GM19025 (cell line): Measurements from ENCODE around the gene CXCL3.

Source experiments
- ATAC-seq: cut with Tn5 transposase; IDR thresholded peaks from one replicate; pipeline ENCODE4 v1.9.1; 2021; ENCODE audit warnings: mild to moderate bottlenecking, low read depth, moderate library complexity; ENCODE audit not compliant: unreplicated experiment

CXCL3 gene

DNA sequence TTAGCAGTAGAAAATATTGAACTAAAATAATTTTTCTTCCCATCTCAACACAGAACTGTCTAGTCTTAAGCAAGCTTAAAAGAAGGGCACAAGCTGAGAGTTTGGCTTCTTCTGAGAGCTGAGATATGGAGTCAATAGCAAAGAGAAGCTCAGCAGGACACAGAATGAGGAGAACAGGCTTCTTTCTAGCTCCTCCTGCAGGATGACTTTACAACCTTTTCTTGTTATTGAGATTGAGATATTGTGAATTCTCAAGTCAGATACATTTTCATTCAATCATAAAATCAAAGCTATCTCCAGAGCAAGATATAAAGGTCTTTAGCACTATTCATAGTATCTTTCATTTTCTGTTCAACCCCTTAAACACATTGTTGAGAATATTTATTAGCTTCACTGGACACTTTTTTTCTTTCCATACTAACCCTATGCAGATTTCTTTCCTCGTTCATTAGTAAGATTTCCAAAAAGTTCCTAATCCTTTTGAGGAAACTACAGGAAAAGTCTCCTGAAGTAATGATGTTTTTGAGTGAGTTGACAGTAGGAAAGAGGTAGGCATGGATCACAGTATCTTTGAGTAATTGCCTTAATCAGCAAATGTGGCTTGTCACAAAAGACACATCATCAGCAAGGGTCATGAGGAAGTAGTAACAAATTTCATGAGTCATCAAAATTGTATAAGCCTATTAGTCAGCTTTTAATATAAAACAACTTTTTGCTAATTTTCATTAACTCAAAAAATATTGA is 17.8 kb upstream of the CXCL3 start:
- no peak for ATAC-seq

DNA sequence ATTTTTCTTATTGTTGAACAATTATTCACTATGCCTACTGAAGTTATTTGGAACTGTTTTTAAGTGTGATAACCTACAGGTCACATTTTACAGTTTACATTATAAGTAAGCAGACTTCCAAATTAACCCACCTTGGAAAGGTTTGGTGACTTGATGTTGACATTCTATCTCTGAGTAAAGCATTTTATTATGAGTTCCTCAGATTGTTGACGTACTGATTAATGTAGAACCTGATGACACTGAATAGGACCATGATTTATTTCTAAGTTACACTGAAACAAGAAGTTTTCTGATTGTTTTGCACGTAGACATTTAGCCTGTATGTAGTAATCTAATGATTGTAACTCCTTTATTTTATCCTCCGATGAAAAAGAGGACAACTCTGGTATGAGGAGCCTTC is 17.0 kb upstream of the CXCL3 start:
- ATAC-seq: no peak

DNA sequence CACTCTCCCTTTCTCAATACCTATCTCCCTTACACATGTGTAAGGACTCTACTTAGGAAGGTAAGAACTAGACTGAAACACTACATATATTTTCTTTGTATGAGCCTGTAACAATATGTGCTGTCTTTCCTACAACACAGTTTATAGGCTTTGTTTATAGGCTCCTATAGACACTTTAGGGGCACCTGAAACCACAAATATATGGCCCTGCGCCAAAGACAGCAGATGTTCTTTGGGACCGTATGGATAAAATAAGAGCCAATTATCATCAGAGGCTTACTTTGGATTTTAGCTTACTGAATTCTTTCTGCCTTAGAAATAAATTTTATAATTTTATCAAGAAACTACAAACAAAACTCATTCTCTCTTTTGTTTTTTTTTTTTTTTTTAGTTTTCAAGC is 16.6 kb upstream of the CXCL3 start:
- no peak for ATAC-seq

GRCh38 chr4:74054483-74055047 is 16.1 kb upstream of the CXCL3 start:
- ATAC-seq: no peak

DNA sequence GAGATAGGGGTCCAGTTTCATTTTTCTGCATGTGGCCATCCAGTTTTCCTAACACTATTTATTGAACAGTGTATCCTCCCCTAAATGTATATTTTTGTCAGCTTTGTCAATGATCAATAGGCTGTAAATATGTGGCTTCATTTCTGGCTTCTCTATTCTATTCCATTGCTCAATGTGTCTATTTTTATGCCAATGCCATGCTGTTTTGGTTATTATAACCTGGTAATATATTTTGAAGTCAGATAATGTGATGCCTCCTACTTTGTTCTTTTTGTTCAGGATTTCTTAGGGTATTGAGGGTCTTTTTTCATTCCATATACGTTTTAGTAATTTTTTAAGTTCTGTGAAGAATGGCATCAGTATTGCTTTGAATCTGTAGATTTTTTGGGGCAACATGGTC is 8.7 kb upstream of the CXCL3 start:
- ATAC-seq: no peak

DNA sequence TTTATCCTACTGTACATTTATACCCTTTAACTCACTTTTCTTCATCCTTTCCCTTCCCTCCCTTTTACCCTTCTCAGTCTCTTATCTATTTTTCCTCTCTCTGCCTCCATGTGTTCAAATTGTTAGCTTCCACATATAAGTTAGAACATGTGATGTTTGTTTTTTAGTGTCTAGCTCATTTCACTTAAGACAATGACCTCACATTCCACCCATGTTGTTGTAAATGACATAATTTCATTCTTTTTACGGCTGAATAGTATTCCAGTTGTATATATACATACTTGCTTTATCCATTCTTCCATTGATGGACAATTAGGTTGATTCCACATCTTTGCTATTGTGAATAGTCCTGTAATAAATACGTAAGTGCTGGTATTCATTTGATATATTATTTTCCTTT is 7.3 kb upstream of the CXCL3 start:
- no peak for ATAC-seq

GRCh38 chr4:74045247-74045646 is 6.8 kb upstream of the CXCL3 start:
- ATAC-seq: no peak

- no peak for ATAC-seq
Observed at GRCh38 chr4:74044677-74045076, 6.2 kb upstream of the CXCL3 start.

- no peak for ATAC-seq
Observed at GRCh38 chr4:74042681-74043080, 4.2 kb upstream of the CXCL3 start.

- ATAC-seq: no peak
Observed at GRCh38 chr4:74041418-74041817, 2.9 kb upstream of the CXCL3 start.

GRCh38 chr4:74039315-74039763 is 850 bp upstream of the CXCL3 start:
- no peak for ATAC-seq

DNA sequence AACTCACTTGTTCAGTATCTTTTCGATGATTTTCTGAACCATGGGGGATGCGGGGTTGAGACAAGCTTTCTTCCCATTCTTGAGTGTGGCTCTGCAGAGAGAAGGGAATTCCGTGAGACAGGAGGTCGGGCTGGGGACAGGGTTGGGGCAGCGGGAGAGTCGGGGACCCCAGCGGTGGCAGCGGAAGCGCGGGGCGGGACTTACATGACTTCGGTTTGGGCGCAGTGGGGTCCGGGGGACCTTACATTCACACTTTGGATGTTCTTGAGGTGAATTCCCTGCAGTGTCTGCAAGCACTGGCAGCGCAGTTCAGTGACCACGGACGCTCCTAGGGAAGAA is 434 bp downstream of the CXCL3 start:
- ATAC-seq: no peak

DNA sequence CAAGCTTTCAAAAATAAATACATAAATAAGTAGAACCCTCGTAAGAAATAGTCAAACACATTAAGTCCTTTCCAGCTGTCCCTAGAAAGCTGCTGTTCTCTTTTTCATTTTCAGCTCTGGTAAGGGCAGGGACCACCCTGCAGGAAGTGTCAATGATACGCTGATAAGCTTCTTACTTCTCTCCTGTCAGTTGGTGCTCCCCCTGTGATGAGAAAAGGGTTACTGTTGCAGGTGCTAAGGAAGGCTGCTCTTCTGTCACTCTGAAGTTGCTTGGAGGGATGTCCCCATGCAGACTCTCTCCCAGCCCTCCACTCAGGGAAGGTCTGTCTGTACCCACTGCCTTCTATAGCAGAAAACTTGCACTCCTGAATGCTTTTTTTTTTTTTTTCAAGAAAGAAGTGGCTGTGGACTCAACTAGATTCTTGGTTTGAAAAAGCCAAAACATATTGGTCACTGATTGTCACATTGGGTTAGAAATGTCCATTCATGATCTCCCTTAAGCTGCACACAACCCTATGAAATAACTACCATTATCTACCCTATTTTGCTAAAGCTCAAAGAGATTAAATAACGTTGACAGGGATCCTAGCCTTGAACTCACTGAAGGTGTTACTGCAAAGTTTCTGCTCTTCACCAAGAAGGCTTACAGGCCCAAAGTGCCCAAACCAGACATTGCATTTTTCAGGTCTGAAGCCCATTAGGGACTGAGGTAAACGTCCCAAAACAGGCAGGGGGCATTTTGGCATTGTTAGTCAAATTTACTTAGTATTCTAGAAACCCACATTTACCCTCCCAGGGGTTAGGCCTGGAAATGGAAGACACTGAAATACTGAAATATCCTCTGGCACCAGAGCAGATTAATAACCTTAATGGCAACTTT is 1.2 kb downstream of the CXCL3 start:
- no peak for ATAC-seq

- no peak for ATAC-seq
Observed at GRCh38 chr4:74033739-74034138, 4.8 kb downstream of the CXCL3 start.

- ATAC-seq: no peak
Observed at GRCh38 chr4:74032064-74032463, 6.4 kb downstream of the CXCL3 start.

DNA sequence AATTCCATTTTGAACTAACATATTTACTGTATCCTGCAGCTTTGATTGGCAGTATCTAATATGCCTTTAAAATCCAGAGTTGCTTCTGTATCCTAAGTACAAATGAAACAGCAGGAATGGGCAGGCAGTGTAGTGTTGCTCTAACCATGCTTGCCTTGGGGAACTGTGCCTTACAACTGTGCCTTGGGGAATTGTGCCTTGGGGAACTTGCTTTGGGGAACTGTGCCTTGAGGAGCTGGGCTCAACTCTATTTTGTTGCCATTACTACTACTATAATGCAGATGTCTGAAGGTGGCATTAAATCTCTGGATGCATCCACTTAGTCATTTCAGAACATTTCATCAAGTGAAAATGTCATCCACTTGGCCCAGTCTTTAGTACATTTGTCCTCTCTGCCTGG is 6.9 kb downstream of the CXCL3 start:
- ATAC-seq: no peak

DNA sequence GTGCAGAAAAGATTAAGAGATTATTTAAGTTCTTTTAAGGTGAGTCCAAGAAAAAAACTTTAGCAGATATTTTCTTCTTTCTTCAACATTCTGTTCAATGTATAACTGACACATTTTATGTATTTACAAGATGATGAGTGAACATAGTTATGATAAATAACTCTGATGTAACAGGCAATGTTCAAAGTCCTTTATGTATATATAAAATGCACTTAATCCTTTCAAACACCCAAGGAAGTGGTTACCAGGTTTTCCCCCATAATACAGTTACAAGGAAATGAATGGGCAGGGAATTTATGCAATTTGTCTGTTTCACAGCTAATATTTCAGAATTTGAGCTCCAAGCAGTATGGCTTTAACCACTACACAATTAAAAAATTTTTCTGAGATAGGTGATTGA is 8.2 kb downstream of the CXCL3 start:
- no peak for ATAC-seq

GRCh38 chr4:74028504-74028903 is 10.0 kb downstream of the CXCL3 start:
- no peak for ATAC-seq

GRCh38 chr4:74023709-74024108 is 14.8 kb downstream of the CXCL3 start:
- no peak for ATAC-seq

DNA sequence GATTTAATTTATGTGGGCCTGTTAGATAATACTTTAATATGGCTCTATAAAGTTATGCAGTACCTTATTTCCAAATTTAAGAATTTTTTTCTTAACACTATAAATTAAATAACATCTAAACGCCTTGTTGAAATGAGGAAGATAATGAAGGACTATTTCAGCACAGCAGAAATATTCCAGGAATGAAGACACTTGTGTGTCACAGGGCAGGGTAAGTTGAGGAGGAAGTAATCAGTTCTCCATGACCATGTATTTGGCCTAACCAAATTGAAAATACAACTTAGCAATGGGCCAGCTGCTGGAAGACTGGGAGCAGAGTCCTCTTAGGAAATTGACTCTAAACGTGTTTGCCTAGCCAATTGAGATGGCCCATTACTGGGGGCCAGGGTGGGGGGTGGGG is 16.9 kb downstream of the CXCL3 start:
- no peak for ATAC-seq

DNA sequence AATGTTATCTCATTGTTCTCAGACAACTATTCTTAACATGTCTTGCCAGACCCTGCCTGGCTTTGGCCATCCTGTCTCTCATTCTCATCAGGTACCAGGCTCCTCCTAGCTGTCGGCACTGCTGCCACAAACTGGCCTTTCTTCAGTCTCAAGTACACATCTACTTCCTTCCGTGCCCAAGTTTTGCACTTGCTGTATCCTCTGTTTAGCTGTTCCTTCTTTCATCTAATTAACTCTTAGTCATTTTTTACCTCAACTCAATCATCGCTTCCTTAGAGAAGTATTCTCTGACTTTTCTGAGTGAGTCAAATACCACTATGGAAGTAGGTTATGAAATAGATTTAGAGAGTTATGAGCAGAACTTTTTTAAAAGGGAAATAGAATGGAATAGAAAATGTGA is 19.7 kb downstream of the CXCL3 start:
- no peak for ATAC-seq

- no peak for ATAC-seq
Observed at GRCh38 chr4:74018116-74018515, 20.4 kb downstream of the CXCL3 start.
